C4-2B (cell line): ENCODE results near the gene TAB3.

Experiments used
- ZFX ChIP-seq: fragments of 450-650 bp; IDR thresholded peaks from 2 replicates; pipeline ENCODE4 v1.6.1; 2017
- TF ChIP-seq, protein P1 (sequence below): fragments of 450-650 bp; conservative IDR thresholded peaks from 2 replicates; pipeline ENCODE4 v1.5.1; 2017; ENCODE audit warnings: mild to moderate bottlenecking

GRCh38 chrX:30833896-30834295 is 55.2 kb downstream of the TAB3 start:
- TF ChIP-seq, protein P1, sequence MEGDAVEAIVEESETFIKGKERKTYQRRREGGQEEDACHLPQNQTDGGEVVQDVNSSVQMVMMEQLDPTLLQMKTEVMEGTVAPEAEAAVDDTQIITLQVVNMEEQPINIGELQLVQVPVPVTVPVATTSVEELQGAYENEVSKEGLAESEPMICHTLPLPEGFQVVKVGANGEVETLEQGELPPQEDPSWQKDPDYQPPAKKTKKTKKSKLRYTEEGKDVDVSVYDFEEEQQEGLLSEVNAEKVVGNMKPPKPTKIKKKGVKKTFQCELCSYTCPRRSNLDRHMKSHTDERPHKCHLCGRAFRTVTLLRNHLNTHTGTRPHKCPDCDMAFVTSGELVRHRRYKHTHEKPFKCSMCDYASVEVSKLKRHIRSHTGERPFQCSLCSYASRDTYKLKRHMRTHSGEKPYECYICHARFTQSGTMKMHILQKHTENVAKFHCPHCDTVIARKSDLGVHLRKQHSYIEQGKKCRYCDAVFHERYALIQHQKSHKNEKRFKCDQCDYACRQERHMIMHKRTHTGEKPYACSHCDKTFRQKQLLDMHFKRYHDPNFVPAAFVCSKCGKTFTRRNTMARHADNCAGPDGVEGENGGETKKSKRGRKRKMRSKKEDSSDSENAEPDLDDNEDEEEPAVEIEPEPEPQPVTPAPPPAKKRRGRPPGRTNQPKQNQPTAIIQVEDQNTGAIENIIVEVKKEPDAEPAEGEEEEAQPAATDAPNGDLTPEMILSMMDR, result no peak
- no peak for TF ChIP-seq ZFX
